Fibroblast of lung (primary cell): ENCODE data around the gene SAFB.

ENCODE experiments used
- EZH2 ChIP-seq: IDR thresholded peaks from 2 replicates; pipeline ENCODE4 v1.5.1; 2012; ENCODE audit warnings: low read length, control low read depth, mild to moderate bottlenecking; ENCODE audit errors: missing control alignments
- TF ChIP-seq, protein P1 (sequence below), 2 donors: IDR thresholded peaks in 1 of 2; conservative IDR thresholded peaks in 1 of 2; 1 replicate in 1 of 2; 2 replicates in 1 of 2; pipeline ENCODE4 v1.5.1; 2011 to 2012; ENCODE audit warnings: low read length in 2 of 2, control low read depth in 1 of 2, inconsistent platforms in 1 of 2, low read depth in 1 of 2, mild to moderate bottlenecking in 1 of 2

DNA sequence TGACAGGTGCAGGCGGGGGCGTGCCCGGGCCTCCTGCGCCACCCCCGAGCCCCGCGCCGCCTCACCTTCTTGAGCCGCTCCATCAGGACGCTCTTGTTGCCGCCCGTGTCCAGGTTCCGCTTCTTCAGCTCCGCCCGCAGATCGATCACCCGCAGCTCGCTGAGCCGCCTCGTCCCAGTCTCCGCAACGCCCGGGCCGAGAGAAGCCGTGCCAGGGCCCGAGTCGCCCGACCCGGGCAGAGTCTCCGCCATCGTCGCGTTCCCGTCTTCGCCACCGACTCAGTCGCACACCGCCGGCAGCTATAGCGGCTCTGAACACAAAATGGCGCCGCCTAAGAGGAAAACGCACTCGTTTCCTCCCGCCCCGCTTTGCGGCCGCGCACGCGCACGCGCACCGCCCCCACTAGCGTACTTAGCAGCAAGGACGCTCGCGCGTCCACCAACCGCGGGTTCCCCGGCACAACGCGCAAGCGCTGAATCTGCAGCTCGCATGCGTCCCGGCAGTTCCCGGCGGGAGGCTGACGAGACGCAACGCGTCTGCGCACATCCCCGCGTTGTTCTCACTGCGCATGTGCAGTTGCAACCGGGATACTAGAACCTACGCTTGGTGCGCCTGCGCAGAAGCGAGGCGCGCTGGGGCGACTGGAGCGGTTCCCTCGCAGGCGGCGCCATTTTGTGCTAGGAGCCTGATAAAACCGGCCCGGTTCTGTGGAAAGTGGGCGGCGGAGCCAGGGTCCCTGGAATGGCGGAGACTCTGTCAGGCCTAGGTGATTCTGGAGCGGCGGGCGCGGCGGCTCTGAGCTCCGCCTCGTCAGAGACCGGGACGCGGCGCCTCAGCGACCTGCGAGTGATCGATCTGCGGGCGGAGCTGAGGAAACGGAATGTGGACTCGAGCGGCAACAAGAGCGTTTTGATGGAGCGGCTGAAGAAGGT is at the start of gene SAFB, which contains the start of gene SAFB2:
- TF ChIP-seq, protein P1, sequence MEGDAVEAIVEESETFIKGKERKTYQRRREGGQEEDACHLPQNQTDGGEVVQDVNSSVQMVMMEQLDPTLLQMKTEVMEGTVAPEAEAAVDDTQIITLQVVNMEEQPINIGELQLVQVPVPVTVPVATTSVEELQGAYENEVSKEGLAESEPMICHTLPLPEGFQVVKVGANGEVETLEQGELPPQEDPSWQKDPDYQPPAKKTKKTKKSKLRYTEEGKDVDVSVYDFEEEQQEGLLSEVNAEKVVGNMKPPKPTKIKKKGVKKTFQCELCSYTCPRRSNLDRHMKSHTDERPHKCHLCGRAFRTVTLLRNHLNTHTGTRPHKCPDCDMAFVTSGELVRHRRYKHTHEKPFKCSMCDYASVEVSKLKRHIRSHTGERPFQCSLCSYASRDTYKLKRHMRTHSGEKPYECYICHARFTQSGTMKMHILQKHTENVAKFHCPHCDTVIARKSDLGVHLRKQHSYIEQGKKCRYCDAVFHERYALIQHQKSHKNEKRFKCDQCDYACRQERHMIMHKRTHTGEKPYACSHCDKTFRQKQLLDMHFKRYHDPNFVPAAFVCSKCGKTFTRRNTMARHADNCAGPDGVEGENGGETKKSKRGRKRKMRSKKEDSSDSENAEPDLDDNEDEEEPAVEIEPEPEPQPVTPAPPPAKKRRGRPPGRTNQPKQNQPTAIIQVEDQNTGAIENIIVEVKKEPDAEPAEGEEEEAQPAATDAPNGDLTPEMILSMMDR (conservative IDR thresholded peaks at IDR 0.05 in 1 of 2, IDR thresholded peaks at IDR 0.05 in 1 of 2; ENCODE audit: low read depth in 1 of 2, low read length in 2 of 2), result no peak
- TF ChIP-seq EZH2, result no peak
